ENCODE measurements around the gene TMEM168.
"Not testable (repeated sequence)": the region's sequence is repeated elsewhere in the genome, so short reads cannot be mapped to it uniquely, and the experiment has no call there.

TMEM168 gene

DNA sequence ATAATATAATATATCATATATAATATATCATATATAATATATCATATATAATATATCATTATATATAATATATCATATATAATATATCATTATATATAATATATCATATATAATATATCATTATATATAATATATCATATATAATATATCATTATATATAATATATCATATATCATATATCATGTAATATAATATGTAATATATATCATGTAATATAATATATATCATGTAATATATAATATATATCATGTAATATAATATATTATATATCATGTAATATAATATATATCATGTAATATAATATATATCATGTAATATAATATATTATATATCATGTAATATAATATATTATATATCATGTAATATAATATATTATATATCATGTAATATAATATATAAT lies 6.4 kb upstream of the TMEM168 start:
- not testable (repeated sequence) for DNase-seq; H2BK5ac ChIP-seq (ENCODE audit: low read depth, low read length, poor library complexity); H3K27me3 ChIP-seq (ENCODE audit: insufficient read depth, low read length); H3K79me2 ChIP-seq (ENCODE audit: control insufficient read depth, insufficient read depth, low read length, poor library complexity); H3K79me1 ChIP-seq (ENCODE audit: low read length); H4K8ac ChIP-seq (ENCODE audit: low read depth, low read length); H3K4me3 ChIP-seq (ENCODE audit: low read depth, low read length); H2BK12ac ChIP-seq (ENCODE audit: low read length); H3K9ac ChIP-seq (ENCODE audit: low read length); H3K4ac ChIP-seq (ENCODE audit: low read depth, low read length); H3K4me1 ChIP-seq (ENCODE audit: control insufficient read depth in 1 of 2, insufficient read depth in 2 of 2, low read length in 2 of 2); H3K9me3 ChIP-seq (ENCODE audit: insufficient read depth, low read depth, low read length); H3K4me2 ChIP-seq (ENCODE audit: low read length); H4K12ac ChIP-seq (ENCODE audit: low read depth, low read length); H3K18ac ChIP-seq (ENCODE audit: low read length); H3K14ac ChIP-seq (ENCODE audit: low read length); H3K23ac ChIP-seq (ENCODE audit: low read length); H3K36me3 ChIP-seq (ENCODE audit: control insufficient read depth in 1 of 2, insufficient read depth in 2 of 2, low read length in 2 of 2); H4K91ac ChIP-seq (ENCODE audit: low read depth, low read length); H2AFZ ChIP-seq (ENCODE audit: insufficient read depth, low read length, poor library complexity); H2BK120ac ChIP-seq (ENCODE audit: insufficient read depth, low read length, poor library complexity); H2AK5ac ChIP-seq (ENCODE audit: low read length); H3K27ac ChIP-seq (ENCODE audit: low read depth, low read length)

- H3K18ac ChIP-seq (ENCODE audit: low read length), result no peak overlapping the region
- no peak overlapping the region for H4K12ac ChIP-seq (ENCODE audit: low read depth, low read length)
- peaks cover 2 to 6% of the 10 kb centered on the region in 2 experiments for H3K4me1 ChIP-seq (ENCODE audit: control insufficient read depth in 1 of 2, insufficient read depth in 2 of 2, low read length in 2 of 2)
- H3K27ac ChIP-seq (ENCODE audit: low read depth, low read length), result no peak overlapping the region
- H3K79me2 ChIP-seq (ENCODE audit: control insufficient read depth, insufficient read depth, low read length, poor library complexity), result peaks cover 9% of the 10 kb centered on the region
- H2AK5ac ChIP-seq (ENCODE audit: low read length), result no peak overlapping the region
- H3K14ac ChIP-seq (ENCODE audit: low read length), result no peak overlapping the region
- no peak overlapping the region for H2BK5ac ChIP-seq (ENCODE audit: low read depth, low read length, poor library complexity)
- H3K4me2 ChIP-seq (ENCODE audit: low read length), result no peak overlapping the region
- H4K91ac ChIP-seq (ENCODE audit: low read depth, low read length), result no peak overlapping the region
- no peak overlapping the region for H3K4me3 ChIP-seq (ENCODE audit: low read depth, low read length)
- no peak overlapping the region for H3K9ac ChIP-seq (ENCODE audit: low read length)
- no peak overlapping the region for H3K23ac ChIP-seq (ENCODE audit: low read length)
- H3K36me3 ChIP-seq (ENCODE audit: control insufficient read depth in 1 of 2, insufficient read depth in 2 of 2, low read length in 2 of 2), result no peaks in the 10 kb centered on the region
- H3K4ac ChIP-seq (ENCODE audit: low read depth, low read length), result no peak overlapping the region
- no peak overlapping the region for H2AFZ ChIP-seq (ENCODE audit: insufficient read depth, low read length, poor library complexity)
- H3K9me3 ChIP-seq (ENCODE audit: insufficient read depth, low read depth, low read length), result no peaks in the 10 kb centered on the region
- no peak overlapping the region for H2BK120ac ChIP-seq (ENCODE audit: insufficient read depth, low read length, poor library complexity)
- no CpG with 5 or more reads among the region's 3 CpGs for WGBS (ENCODE audit: extremely low coverage, insufficient coverage, insufficient read length)
- H4K8ac ChIP-seq (ENCODE audit: low read depth, low read length), result no peak overlapping the region
- H3K79me1 ChIP-seq (ENCODE audit: low read length), result peaks cover 10% of the 10 kb centered on the region
- no peaks in the 10 kb centered on the region for H3K27me3 ChIP-seq (ENCODE audit: insufficient read depth, low read length)
- no peak overlapping the region for H2BK12ac ChIP-seq (ENCODE audit: low read length)
- DNase-seq, result no peak
Measured at GRCh38 chr7:112792441-112792840, 2.2 kb upstream of the TMEM168 start.

DNA sequence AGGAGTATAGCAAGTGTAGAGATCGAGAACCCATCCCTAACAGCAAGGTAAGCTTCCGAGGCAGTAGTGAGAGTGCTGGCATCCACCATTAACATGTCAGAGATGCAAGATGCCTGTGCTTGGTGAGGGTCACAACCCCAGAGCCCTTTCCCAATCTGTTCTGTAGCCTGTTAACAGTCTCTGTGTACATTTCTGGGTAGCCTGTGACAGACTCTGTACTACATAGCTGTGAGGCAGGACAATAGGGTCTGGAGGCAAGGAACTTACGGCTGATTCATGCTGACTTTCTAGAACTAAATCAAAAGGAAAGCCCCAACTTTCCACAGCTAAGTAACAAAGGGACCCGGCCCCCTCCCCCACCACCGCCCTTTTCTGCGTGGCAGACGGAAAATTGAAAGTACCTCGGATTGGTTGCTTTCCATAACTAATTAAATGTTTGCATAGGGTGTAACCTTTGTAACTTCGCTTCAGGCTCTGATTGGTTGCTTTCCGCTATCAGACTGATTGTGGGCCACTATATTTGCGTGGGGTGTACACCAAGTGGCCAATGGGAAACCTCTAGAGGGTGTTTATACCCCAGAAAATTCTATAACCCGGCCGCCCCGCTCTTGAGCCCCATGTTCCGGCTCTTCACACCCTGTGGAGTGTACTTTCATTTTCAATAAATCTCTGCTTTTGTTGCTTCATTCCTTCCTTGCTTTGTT lies 1.4 kb upstream of the TMEM168 start:
- Histone ChIP-seq H3K4me3 (ENCODE audit: low read depth, low read length) (no peak overlapping the region), H3K4me1 (ENCODE audit: control insufficient read depth in 1 of 2, insufficient read depth in 2 of 2, low read length in 2 of 2) (peaks cover 2 to 6% of the 10 kb centered on the region in 2 experiments), H2AFZ (ENCODE audit: insufficient read depth, low read length, poor library complexity) (no peak overlapping the region), H3K79me1 (ENCODE audit: low read length) (peaks cover 10% of the 10 kb centered on the region), H3K18ac (ENCODE audit: low read length) (no peak overlapping the region), H3K79me2 (ENCODE audit: control insufficient read depth, insufficient read depth, low read length, poor library complexity) (peaks cover 9% of the 10 kb centered on the region), H4K8ac (ENCODE audit: low read depth, low read length) (no peak overlapping the region), H2AK5ac (ENCODE audit: low read length) (no peak overlapping the region), H3K4ac (ENCODE audit: low read depth, low read length) (no peak overlapping the region), H2BK12ac (ENCODE audit: low read length) (no peak overlapping the region), H3K27ac (ENCODE audit: low read depth, low read length) (no peak overlapping the region), H3K36me3 (ENCODE audit: control insufficient read depth in 1 of 2, insufficient read depth in 2 of 2, low read length in 2 of 2) (no peaks in the 10 kb centered on the region), H3K9ac (ENCODE audit: low read length) (peak overlapping the region; percentile 73), H3K4me2 (ENCODE audit: low read length) (no peak overlapping the region), H4K91ac (ENCODE audit: low read depth, low read length) (no peak overlapping the region), H3K23ac (ENCODE audit: low read length) (no peak overlapping the region), H2BK5ac (ENCODE audit: low read depth, low read length, poor library complexity) (no peak overlapping the region), H3K27me3 (ENCODE audit: insufficient read depth, low read length) (no peaks in the 10 kb centered on the region), H3K9me3 (ENCODE audit: insufficient read depth, low read depth, low read length) (no peaks in the 10 kb centered on the region), H3K14ac (ENCODE audit: low read length) (no peak overlapping the region), H2BK120ac (ENCODE audit: insufficient read depth, low read length, poor library complexity) (no peak overlapping the region), H4K12ac (ENCODE audit: low read depth, low read length) (no peak overlapping the region)
- no CpG with 5 or more reads among the region's 15 CpGs for WGBS (ENCODE audit: extremely low coverage, insufficient coverage, insufficient read length)
- no peak for DNase-seq

- H2AK5ac ChIP-seq (ENCODE audit: low read length), result no peak overlapping the region
- H3K4me1 ChIP-seq (ENCODE audit: control insufficient read depth in 1 of 2, insufficient read depth in 2 of 2, low read length in 2 of 2), result peaks cover 2 to 6% of the 10 kb centered on the region in 2 experiments
- H2AFZ ChIP-seq (ENCODE audit: insufficient read depth, low read length, poor library complexity), result peak overlapping the region; percentile 95
- peak overlapping the region; percentile 92 for H4K91ac ChIP-seq (ENCODE audit: low read depth, low read length)
- H3K4me2 ChIP-seq (ENCODE audit: low read length), result peak overlapping the region; percentile 84
- peak overlapping the region; percentile 57 for H3K18ac ChIP-seq (ENCODE audit: low read length)
- peak in 1 of 2 donors; percentile 18 for DNase-seq
- peak overlapping the region; percentile 90 for H3K4me3 ChIP-seq (ENCODE audit: low read depth, low read length)
- peak overlapping the region; percentile 12 for H2BK120ac ChIP-seq (ENCODE audit: insufficient read depth, low read length, poor library complexity)
- H3K14ac ChIP-seq (ENCODE audit: low read length), result peak overlapping the region; percentile 57
- H4K8ac ChIP-seq (ENCODE audit: low read depth, low read length), result peak overlapping the region; percentile 99
- peak overlapping the region; percentile 67 for H2BK12ac ChIP-seq (ENCODE audit: low read length)
- no peaks in the 10 kb centered on the region for H3K9me3 ChIP-seq (ENCODE audit: insufficient read depth, low read depth, low read length)
- WGBS (ENCODE audit: extremely low coverage, insufficient coverage, insufficient read length), result no CpG with 5 or more reads among the region's 12 CpGs
- H4K12ac ChIP-seq (ENCODE audit: low read depth, low read length), result peak overlapping the region; percentile 91
- H3K36me3 ChIP-seq (ENCODE audit: control insufficient read depth in 1 of 2, insufficient read depth in 2 of 2, low read length in 2 of 2), result no peaks in the 10 kb centered on the region
- H3K79me2 ChIP-seq (ENCODE audit: control insufficient read depth, insufficient read depth, low read length, poor library complexity), result peaks cover 9% of the 10 kb centered on the region
- peak overlapping the region; percentile 50 for H2BK5ac ChIP-seq (ENCODE audit: low read depth, low read length, poor library complexity)
- H3K27ac ChIP-seq (ENCODE audit: low read depth, low read length), result peak overlapping the region; percentile 22
- peak overlapping the region; percentile 1 for H3K4ac ChIP-seq (ENCODE audit: low read depth, low read length)
- H3K23ac ChIP-seq (ENCODE audit: low read length), result no peak overlapping the region
- peak overlapping the region; percentile 57 for H3K9ac ChIP-seq (ENCODE audit: low read length)
- H3K27me3 ChIP-seq (ENCODE audit: insufficient read depth, low read length), result no peaks in the 10 kb centered on the region
- H3K79me1 ChIP-seq (ENCODE audit: low read length), result peaks cover 10% of the 10 kb centered on the region
Measured at GRCh38 chr7:112790586-112791003, 402 bp upstream of the TMEM168 start.
